LNCAP (cell line): ENCODE results near the gene TFCP2L1.

Experiments
- TF ChIP-seq, protein P1 (sequence below): fragments of 450-650 bp; IDR thresholded peaks from 2 replicates; pipeline ENCODE4 v1.5.1; 2017; ENCODE audit warnings: mild to moderate bottlenecking

TFCP2L1 gene, protein sequence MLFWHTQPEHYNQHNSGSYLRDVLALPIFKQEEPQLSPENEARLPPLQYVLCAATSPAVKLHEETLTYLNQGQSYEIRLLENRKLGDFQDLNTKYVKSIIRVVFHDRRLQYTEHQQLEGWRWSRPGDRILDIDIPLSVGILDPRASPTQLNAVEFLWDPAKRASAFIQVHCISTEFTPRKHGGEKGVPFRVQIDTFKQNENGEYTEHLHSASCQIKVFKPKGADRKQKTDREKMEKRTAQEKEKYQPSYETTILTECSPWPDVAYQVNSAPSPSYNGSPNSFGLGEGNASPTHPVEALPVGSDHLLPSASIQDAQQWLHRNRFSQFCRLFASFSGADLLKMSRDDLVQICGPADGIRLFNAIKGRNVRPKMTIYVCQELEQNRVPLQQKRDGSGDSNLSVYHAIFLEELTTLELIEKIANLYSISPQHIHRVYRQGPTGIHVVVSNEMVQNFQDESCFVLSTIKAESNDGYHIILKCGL

DNA sequence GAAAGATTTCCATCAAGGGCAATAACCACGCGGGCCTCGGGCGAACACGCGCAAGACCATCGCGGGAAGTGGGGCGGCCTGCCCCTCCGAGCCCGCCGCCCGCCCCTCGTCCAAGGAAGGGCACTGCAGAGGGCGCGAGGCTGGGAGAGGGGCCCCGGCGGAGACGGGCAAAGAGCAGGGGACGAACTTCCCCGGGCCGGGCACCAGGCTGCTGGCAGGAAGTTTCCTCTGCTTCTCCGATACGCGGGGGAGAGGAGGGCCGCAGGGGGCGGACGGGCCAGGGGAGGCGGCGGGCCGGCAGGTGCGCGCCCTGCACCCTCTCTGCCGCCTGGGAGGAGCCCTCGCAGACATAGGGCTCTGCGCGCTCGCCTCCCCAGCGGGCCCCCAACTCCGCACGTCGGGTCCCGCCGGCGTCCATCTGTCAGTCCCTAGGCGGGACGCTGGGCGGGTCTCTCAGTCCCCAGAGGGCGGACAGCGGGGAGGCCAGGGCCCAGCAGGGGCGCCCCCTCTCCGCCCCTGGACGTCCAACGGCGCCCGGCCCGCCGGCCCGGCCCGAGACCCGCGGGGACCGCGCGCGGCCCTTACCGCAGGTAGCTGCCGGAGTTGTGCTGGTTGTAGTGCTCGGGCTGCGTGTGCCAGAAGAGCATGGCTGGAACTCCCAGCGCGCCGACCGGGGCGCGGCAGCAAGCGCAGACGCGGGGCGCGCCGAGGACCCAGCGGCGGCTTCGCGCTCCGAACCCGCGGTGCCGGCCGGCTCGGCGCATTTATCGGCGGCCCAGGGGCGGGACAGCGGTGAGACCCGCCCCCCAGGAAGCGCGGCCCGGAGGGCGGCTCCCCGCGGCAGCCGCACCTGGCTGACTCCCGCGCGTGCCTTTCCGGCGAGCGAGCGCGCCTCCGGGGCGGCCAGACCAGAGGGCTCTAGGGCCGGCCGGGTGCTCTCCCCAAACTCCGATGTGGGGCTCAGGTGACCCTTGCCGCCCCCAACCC, at the start of gene TFCP2L1:
TFCP2L1 (minus strand) TSS at position 740 of the 987 bp plus-strand sequence; CDS start at position 647, 93 bp downstream.
- TF ChIP-seq, protein P1, sequence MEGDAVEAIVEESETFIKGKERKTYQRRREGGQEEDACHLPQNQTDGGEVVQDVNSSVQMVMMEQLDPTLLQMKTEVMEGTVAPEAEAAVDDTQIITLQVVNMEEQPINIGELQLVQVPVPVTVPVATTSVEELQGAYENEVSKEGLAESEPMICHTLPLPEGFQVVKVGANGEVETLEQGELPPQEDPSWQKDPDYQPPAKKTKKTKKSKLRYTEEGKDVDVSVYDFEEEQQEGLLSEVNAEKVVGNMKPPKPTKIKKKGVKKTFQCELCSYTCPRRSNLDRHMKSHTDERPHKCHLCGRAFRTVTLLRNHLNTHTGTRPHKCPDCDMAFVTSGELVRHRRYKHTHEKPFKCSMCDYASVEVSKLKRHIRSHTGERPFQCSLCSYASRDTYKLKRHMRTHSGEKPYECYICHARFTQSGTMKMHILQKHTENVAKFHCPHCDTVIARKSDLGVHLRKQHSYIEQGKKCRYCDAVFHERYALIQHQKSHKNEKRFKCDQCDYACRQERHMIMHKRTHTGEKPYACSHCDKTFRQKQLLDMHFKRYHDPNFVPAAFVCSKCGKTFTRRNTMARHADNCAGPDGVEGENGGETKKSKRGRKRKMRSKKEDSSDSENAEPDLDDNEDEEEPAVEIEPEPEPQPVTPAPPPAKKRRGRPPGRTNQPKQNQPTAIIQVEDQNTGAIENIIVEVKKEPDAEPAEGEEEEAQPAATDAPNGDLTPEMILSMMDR: no peak

DNA sequence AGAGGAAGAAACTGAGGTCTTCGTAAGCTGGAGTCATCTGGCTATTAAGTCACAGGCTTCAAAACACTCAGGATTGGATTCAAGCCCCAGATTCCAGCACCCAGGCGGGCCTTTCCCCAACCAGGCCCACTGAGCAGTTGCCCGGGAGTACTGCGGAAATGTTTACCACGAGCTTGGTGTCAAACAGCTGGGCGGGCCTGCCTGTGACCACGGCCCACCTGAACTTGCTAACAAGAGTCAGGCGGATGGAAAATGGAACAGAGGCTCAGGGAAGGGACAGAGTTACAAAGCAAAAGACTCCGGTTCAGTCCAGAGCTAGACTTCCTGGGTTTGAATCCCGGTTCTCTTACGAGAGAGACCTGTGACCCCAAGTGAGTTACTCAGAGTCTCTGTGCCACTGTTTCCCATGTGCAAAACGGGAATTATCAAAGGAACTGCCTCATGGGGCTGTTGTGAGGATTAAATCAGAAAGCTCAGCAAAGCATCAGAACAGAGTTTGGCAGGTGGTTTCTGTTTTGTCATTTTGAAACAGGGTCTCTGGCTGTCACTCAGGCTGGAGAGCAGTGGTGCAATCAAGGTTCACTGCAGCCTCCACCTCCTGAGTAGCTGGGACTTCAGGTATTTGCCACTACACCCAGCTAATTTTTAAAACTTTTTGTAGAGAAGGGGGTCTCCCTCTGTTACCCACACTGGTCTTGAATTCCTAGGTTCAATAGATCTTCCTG, 49.0 kb upstream of the TFCP2L1 start:
- TF ChIP-seq, protein P1: no peak

DNA sequence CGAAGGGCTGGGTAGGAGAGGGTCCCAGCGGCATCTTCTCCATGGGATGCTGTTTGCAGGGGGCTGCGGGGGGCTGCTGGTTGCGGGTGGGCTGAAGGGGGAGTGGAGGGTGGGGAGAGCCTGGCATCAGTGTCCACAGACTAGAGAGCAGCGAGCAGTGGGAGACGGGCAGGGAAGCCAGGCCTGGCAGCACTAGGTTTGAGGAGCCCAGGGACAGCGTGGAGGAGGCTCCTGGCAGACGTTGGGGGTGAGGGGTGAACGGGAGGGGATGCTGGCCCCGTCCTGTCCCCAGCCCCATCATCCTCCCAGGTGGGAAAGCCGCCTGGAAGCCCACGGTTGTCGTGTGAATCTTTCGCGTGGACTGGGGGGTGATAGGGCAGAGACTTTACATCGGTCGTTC, 48.2 kb upstream of the TFCP2L1 start:
- TF ChIP-seq, protein P1: no peak

DNA sequence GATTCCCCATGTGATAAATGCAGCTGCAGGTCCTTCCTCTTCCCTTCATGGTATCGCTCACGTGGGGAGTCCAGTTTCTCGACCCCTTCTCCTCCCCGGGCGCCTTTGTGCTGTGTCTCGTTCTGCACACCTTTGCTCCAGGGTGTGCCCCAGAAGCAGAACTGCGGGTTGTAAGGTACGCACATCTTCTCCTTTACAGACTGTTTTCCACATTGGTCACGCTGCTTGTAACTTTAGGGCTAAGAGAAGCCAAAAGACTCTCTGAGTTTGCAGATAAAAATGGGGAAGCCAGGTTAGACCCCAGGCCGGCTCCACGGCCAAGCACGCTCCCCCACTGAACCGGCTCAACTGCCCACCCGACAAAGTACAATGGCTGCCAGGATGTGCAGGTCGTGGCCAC, 45.9 kb upstream of the TFCP2L1 start:
- TF ChIP-seq, protein P1: no peak

DNA sequence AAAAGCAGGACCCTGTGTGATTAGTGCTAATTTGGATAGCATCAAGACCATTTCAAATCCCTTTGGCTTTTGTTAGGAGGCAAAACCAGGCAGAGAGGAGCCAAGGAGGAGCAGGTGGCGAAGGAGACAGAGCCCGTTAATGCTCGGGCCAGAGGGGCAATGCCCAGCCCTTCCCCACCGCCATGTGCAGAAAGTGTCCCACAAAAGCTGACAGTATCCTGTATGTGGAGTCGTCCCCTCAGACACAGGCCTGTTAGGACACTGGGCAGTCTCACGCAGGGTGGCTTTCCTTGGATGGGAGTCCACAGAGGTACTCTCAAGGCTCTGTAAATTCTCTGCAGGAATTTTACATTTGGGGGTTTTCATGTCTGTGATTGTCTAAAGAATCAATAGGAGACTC, 44.8 kb upstream of the TFCP2L1 start:
- TF ChIP-seq, protein P1: no peak

DNA sequence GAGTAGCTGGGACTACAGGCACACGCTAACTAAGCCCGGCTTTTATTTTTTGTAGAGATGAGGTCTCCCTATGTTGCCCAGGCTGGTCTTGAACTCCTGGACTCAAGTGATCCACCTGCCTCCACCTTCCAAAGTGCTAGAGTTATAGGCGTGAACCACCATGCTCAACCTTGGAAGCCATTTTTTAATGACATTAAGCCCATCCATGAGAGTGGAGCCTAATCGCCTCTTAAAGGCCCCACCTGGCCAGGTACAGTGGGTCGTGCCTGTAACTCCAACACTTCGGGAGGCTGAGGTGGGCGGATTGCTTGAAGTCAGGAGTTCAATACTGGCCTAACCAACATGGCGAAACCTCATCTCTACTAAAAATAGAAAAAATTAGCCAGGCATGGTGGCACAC, 41.6 kb upstream of the TFCP2L1 start:
- TF ChIP-seq, protein P1: no peak

DNA sequence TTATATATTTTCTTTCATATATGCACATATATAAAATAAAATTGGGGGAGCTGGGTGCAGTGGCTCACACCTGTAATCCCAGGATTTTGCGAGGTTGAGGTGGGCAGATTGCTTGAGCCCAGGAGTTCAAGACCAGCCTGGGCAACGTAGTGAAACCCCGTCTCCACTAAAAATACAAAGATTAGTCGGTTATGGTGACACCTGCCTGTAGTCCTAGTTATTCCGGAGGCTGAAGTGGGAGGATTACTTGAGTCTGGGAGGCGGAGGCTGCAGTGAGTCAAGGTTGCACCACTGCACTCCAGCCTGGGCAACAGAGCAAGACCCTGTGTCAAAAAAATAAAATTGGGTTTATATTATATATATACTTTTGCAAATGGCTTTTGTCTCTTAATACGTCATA, 39.6 kb upstream of the TFCP2L1 start:
- TF ChIP-seq, protein P1: no peak
